OCI-LY1 (cell line): ENCODE data around the gene KIF13A.
"Not testable (repeated sequence)": the region's sequence is repeated elsewhere in the genome, so short reads cannot be mapped to it uniquely, and the experiment has no call there.

Source experiments
- H2AFZ ChIP-seq: fragments of 200-600 bp; sonication (generic), shearing (Covaris generic); 2 replicates; pipeline ENCODE4 v1.6.0; 2014; ENCODE audit warnings: antibody characterized with exemption, mild to moderate bottlenecking, low read length
- H3F3A ChIP-seq: fragments of 200-600 bp; sonication (generic), shearing (Covaris generic); 2 replicates; pipeline ENCODE4 v1.6.0; 2014; ENCODE audit warnings: mild to moderate bottlenecking, antibody characterized with exemption, low read length, moderate library complexity; ENCODE audit not compliant: insufficient read depth
- H3K27ac ChIP-seq: fragments of 200-600 bp; sonication (generic); 2 replicates; pipeline ENCODE4 v1.5.1; 2014; ENCODE audit warnings: low read length, mixed run types, mild to moderate bottlenecking, low read depth; ENCODE audit not compliant: poor library complexity, severe bottlenecking
- H3K27me3 ChIP-seq: fragments of 200-600 bp; sonication (generic); 2 replicates; pipeline ENCODE4 v1.6.0; 2014; ENCODE audit warnings: antibody characterized with exemption, mild to moderate bottlenecking, low read length, moderate library complexity; ENCODE audit not compliant: insufficient read depth
- H3K36me3 ChIP-seq: fragments of 200-600 bp; sonication (generic); 2 replicates; pipeline ENCODE4 v1.6.1; 2014; ENCODE audit warnings: mild to moderate bottlenecking, antibody characterized with exemption, low read length, moderate library complexity, mixed read lengths; ENCODE audit not compliant: insufficient read depth
- H3K4me1 ChIP-seq: fragments of 200-600 bp; sonication (generic); 2 replicates; pipeline ENCODE4 v1.5.1; 2014; ENCODE audit warnings: mild to moderate bottlenecking, low read length, moderate library complexity; ENCODE audit not compliant: insufficient read depth, severe bottlenecking
- H3K4me2 ChIP-seq: fragments of 200-600 bp; sonication (generic), shearing (Covaris generic); 2 replicates; pipeline ENCODE4 v1.6.1; 2014; ENCODE audit warnings: low read length
- H3K4me3 ChIP-seq: fragments of 200-600 bp; sonication (generic); 2 replicates; pipeline ENCODE4 v1.5.1; 2014; ENCODE audit warnings: low read length, low read depth, mild to moderate bottlenecking, mixed read lengths; ENCODE audit not compliant: poor library complexity, severe bottlenecking
- H3K79me2 ChIP-seq: fragments of 200-600 bp; shearing (Covaris generic); 2 replicates; pipeline ENCODE4 v1.6.1; 2016; ENCODE audit warnings: mixed run types, low read length, mixed read lengths; ENCODE audit not compliant: insufficient read depth
- H3K9ac ChIP-seq: fragments of 200-600 bp; sonication (generic), shearing (Covaris generic); 2 replicates; pipeline ENCODE4 v1.6.1; 2014; ENCODE audit warnings: mild to moderate bottlenecking, low read length, mixed read lengths
- H3K9me2 ChIP-seq: fragments of 200-600 bp; sonication (generic), shearing (Covaris generic); 2 replicates; pipeline ENCODE4 v1.6.1; 2014; ENCODE audit warnings: low read depth, mild to moderate bottlenecking, low read length, mixed read lengths
- H3K9me3 ChIP-seq: fragments of 200-600 bp; shearing (Covaris generic); 2 replicates; pipeline ENCODE4 v1.6.1; 2014; ENCODE audit warnings: low read length, mixed read lengths
- H4K20me1 ChIP-seq: fragments of 200-600 bp; sonication (generic), shearing (Covaris generic); 2 replicates; pipeline ENCODE4 v1.6.0; 2016; ENCODE audit warnings: mild to moderate bottlenecking, low read length; ENCODE audit not compliant: insufficient read depth
- EZH2 ChIP-seq: fragments of 200-600 bp; sonication (generic), shearing (Covaris generic); IDR thresholded peaks from 2 replicates; pipeline ENCODE4 v1.8.0; 2017; ENCODE audit warnings: borderline replicate concordance, mixed run types, mild to moderate bottlenecking, antibody characterized with exemption, low read length, moderate library complexity, mixed read lengths
- TF ChIP-seq, protein P1 (sequence below): fragments of 200-600 bp; sonication (generic), shearing (Covaris generic); IDR thresholded peaks from 2 replicates; pipeline ENCODE4 v1.5.1; 2017; ENCODE audit warnings: mild to moderate bottlenecking, antibody characterized with exemption, low read length, moderate library complexity, mixed read lengths

The KIF13A gene

DNA sequence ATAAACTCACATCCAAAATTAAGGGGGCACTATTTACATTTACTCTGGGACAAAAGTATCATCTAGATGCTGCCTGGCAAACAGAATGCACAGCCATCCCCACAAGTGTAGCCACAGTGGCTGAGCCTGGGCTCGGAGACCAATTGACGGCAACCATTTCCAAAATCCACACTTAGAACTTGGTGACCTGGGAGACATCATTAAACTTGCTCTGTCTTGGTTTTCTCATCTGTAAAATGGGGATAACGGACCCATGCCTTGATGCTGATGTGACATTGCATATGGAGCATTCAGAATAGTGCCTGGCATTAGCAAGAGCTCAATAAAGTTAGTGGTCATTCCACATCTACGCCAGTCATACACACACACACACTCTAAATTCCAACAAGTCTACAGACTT is 140.7 kb downstream of the KIF13A start:
- Histone ChIP-seq H3K4me3 (no peak overlapping the region), H3K27ac (no peak overlapping the region), H3K79me2 (no peaks in the 10 kb centered on the region), H3K9me2 (no peaks in the 10 kb centered on the region), H3K27me3 (no peaks in the 10 kb centered on the region), H3F3A (no peaks in the 10 kb centered on the region), H4K20me1 (no peaks in the 10 kb centered on the region), H3K4me2 (no peak overlapping the region), H3K4me1 (no peaks in the 10 kb centered on the region), H3K36me3 (no peaks in the 10 kb centered on the region), H2AFZ (no peak overlapping the region), H3K9me3 (no peaks in the 10 kb centered on the region), H3K9ac (no peak overlapping the region)
- TF ChIP-seq, protein P1, sequence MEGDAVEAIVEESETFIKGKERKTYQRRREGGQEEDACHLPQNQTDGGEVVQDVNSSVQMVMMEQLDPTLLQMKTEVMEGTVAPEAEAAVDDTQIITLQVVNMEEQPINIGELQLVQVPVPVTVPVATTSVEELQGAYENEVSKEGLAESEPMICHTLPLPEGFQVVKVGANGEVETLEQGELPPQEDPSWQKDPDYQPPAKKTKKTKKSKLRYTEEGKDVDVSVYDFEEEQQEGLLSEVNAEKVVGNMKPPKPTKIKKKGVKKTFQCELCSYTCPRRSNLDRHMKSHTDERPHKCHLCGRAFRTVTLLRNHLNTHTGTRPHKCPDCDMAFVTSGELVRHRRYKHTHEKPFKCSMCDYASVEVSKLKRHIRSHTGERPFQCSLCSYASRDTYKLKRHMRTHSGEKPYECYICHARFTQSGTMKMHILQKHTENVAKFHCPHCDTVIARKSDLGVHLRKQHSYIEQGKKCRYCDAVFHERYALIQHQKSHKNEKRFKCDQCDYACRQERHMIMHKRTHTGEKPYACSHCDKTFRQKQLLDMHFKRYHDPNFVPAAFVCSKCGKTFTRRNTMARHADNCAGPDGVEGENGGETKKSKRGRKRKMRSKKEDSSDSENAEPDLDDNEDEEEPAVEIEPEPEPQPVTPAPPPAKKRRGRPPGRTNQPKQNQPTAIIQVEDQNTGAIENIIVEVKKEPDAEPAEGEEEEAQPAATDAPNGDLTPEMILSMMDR, result no peak
- no peak for TF ChIP-seq EZH2

GRCh38 chr6:17845598-17845997 is 141.8 kb downstream of the KIF13A start:
- no peaks in the 10 kb centered on the region for H3K79me2 ChIP-seq
- H3K27me3 ChIP-seq, result no peaks in the 10 kb centered on the region
- no peak overlapping the region for H2AFZ ChIP-seq
- H3K9ac ChIP-seq, result no peak overlapping the region
- H3K9me2 ChIP-seq, result no peaks in the 10 kb centered on the region
- H3K9me3 ChIP-seq, result no peaks in the 10 kb centered on the region
- no peaks in the 10 kb centered on the region for H3F3A ChIP-seq
- H3K4me3 ChIP-seq, result no peak overlapping the region
- no peaks in the 10 kb centered on the region for H3K4me1 ChIP-seq
- H3K4me2 ChIP-seq, result no peak overlapping the region
- no peaks in the 10 kb centered on the region for H4K20me1 ChIP-seq
- TF ChIP-seq, protein P1, result no peak
- TF ChIP-seq EZH2, result no peak
- no peak overlapping the region for H3K27ac ChIP-seq
- no peaks in the 10 kb centered on the region for H3K36me3 ChIP-seq

- H4K20me1 ChIP-seq, H3K9ac ChIP-seq, H2AFZ ChIP-seq, H3K9me3 ChIP-seq, H3K4me1 ChIP-seq, H3K36me3 ChIP-seq, H3F3A ChIP-seq, H3K4me3 ChIP-seq, H3K27me3 ChIP-seq, H3K4me2 ChIP-seq, H3K27ac ChIP-seq, H3K79me2 ChIP-seq, H3K9me2 ChIP-seq: not testable (repeated sequence)
Measured at GRCh38 chr6:17844967-17845366, 142.5 kb downstream of the KIF13A start.

GRCh38 chr6:17842934-17843821 is 144.3 kb downstream of the KIF13A start:
- Histone ChIP-seq H3K36me3 (no peaks in the 10 kb centered on the region), H3K79me2 (no peaks in the 10 kb centered on the region), H3F3A (no peaks in the 10 kb centered on the region), H3K4me3 (no peak overlapping the region), H3K4me2 (no peak overlapping the region), H3K9me3 (no peaks in the 10 kb centered on the region), H3K9me2 (no peaks in the 10 kb centered on the region), H2AFZ (no peak overlapping the region), H4K20me1 (no peaks in the 10 kb centered on the region), H3K4me1 (no peaks in the 10 kb centered on the region), H3K9ac (no peak overlapping the region), H3K27ac (no peak overlapping the region), H3K27me3 (no peaks in the 10 kb centered on the region)
- TF ChIP-seq EZH2, result no peak
- TF ChIP-seq, protein P1, result no peak
